GM12873 (cell line): ENCODE measurements around the gene PPM1H.

Experiments
- TF ChIP-seq, protein P1 (sequence below): IDR thresholded peaks from 2 replicates; pipeline ENCODE4 v1.5.1; 2012; ENCODE audit warnings: low read depth, mild to moderate bottlenecking, moderate library complexity, low read length, control low read depth; ENCODE audit not compliant: insufficient read depth; ENCODE audit errors: missing control alignments

The PPM1H gene

DNA sequence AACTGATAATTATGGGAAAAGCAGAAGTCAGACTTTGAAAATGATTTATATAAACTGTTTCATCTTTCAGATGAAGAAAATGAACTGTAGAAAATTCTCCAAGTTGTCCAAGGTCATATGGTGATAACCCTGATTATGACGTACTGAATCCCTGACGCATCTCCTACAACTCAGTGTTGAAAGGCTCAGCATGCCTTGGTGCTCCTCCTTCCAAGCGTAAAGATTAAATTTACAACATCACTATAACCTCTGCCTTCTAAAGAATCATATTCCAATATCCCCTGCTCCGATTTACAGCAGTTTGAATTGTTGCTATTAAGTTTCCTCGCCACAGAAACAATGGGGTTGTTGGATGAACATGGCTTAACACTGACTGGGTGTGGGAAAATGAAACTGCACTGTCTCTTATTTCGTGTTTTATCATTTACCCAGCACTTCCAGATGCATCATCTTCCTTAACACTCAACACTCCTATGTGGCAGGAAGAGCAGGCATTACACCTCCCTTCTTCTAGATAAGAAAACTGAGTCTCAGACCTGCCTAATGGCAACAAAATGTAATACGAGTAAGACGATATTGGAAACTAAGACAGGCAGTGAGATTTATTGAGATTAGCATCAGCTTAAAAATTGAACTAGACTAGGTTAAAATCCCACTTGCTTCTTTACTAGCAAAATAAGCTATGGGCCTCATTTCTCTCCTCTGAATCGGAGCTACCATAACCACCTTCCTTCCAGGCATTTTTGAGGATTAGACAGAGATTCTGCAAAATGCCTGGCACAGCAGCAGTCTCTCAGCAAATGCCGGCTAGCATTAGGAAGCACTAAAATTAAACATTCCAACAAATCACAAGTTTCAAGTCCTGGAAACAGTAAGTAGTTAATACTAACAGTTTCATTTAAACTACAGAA, 74.2 kb downstream of the PPM1H start:
- TF ChIP-seq, protein P1, sequence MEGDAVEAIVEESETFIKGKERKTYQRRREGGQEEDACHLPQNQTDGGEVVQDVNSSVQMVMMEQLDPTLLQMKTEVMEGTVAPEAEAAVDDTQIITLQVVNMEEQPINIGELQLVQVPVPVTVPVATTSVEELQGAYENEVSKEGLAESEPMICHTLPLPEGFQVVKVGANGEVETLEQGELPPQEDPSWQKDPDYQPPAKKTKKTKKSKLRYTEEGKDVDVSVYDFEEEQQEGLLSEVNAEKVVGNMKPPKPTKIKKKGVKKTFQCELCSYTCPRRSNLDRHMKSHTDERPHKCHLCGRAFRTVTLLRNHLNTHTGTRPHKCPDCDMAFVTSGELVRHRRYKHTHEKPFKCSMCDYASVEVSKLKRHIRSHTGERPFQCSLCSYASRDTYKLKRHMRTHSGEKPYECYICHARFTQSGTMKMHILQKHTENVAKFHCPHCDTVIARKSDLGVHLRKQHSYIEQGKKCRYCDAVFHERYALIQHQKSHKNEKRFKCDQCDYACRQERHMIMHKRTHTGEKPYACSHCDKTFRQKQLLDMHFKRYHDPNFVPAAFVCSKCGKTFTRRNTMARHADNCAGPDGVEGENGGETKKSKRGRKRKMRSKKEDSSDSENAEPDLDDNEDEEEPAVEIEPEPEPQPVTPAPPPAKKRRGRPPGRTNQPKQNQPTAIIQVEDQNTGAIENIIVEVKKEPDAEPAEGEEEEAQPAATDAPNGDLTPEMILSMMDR = no peak

DNA sequence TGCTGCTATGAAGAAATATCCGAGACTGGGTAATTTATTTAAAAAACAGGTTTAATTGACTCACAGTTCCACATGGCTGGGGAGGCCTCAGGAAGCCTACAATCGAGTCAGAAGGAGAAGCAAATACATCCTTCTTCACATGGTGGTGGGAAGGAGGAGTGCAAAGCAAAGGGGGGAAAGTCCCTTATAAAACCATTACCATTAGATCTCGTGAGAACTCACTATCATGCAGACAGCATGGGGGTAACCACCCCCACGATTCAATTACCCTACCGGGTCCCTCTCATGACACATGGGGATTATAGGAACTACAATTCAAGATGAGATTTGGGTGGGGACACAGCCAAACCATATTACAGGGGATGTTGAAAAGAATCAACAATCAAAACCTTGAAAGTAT, 74.9 kb downstream of the PPM1H start:
- TF ChIP-seq, protein P1 = no peak

DNA sequence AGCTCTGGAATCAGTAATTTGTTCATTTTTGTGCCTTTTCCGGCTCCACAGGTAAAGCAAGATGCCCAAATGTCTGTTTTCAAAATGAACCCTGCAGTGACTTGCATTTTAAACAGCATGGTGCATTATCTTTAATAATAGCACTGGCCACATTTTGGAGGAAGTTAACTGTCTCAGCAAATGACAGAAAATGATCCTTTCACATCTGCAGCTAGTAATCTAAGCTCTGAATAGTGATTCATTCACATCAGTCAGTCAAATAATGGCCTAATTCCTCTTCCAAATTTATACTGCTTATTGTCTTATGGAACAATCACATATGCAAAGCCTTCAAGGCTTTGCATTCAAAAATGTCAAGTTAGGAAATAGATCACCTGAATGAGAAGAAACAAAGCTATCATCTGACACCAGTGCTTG, 75.6 kb downstream of the PPM1H start:
- TF ChIP-seq, protein P1 = no peak

DNA sequence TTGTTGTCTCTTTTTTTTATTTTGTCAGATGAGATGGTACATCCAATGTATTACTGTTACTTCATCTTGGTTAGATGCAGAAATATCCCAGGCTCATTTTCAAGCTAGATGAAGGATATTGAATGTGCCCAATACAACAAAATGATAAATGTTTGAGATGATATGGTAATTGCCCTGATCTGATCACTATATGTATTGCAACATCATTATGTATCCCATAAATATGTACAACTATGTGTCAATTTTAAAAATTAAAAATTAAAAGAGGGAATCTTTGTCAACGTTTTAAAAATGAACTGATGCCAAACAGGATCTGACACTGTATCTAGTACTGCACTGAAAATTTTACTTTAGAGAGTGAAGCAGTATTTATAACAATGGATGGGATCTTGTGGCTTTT, 78.5 kb downstream of the PPM1H start:
- TF ChIP-seq, protein P1 = no peak

DNA sequence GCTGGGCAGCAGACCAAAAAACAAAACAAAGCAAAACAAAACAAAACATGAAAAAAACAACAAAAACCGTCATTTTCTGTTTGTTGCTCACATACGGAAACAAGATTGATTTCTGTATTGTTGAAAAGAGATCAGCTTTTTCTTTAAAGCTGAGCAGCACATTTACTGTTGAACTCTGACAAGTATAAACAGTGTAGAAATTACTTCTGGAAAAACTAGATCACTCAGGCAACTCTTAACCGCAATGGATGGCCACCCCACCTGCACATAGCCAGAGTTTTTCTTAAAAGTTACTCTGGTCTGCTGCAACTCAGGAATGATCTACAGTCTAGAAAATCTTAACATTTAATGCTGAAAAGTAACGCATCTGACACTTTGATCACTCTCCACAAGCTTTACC, 80.9 kb downstream of the PPM1H start:
- TF ChIP-seq, protein P1 = no peak

DNA sequence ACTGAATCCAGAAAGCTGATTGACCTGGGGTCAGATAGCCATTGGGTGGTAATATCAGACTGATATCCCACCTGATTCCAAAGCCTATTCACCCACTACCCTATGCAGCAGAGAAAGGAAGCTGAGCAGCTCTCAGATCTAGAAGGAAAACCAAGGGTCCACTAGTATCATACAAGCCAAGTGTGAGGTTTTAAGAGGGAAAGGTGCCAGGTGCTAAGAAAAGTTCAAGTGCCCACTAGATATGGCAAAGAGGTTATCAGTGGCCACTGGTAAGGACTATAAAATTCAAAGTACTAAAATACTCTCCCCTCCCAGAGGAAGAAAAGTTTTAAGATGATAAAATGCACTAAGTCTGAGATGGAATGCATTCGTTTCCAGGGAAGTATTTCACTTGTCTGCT, 85.6 kb downstream of the PPM1H start:
- TF ChIP-seq, protein P1 = no peak

DNA sequence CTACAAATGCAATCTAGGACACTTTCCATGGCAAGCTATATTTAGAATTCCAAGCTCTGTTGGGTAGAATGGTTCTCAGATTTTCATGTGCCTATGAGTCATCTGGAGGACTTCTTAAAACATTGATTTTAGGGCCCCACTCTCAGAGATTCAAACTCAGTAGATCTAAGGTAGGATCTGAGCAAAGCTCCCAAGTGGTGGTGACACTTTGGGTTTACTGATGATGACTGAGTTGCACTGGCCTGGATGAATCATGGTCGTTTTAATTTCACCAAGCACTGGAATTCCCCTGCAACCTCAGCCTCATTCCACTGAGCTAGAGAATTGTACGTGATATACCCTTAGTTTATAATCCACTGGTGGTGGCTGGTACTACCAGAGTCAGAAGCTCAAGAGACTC, 86.5 kb downstream of the PPM1H start:
- TF ChIP-seq, protein P1 = no peak
